Ascending aorta (tissue), 2 donors: ENCODE data around the gene ARRB1. TPM values are rescaled to one million over a fixed set of nuclear protein-coding genes. Genes with fewer than 3 reads are reported as not detected.
A peak's percentile ranks its signal among the peaks of the same experiment; 100 is the strongest.

Experiments
- DNase-seq, 2 donors: peaks; one replicate each; pipeline ENCODE4 v3.0.0-alpha.2; 2019; ENCODE audit warnings: low spot score in 2 of 2
- H3K27ac ChIP-seq, 2 donors: fragments of 200-600 bp; sonication (generic); one replicate each; pipeline ENCODE4 v1.5.1; 2016 to 2017; ENCODE audit warnings: mild to moderate bottlenecking in 1 of 2
- H3K27me3 ChIP-seq: fragments of 200-600 bp; sonication (generic); one replicate; pipeline ENCODE4 v1.5.1; 2017
- H3K36me3 ChIP-seq, 2 donors: fragments of 200-600 bp; sonication (generic); one replicate each; pipeline ENCODE4 v1.5.1; 2016
- H3K4me1 ChIP-seq, 2 donors: fragments of 200-600 bp; sonication (generic); one replicate each; pipeline ENCODE4 v1.5.1; 2016 to 2017; ENCODE audit warnings: mild to moderate bottlenecking in 1 of 2
- H3K4me3 ChIP-seq, 2 donors: fragments of 200-600 bp; sonication (generic); one replicate each; pipeline ENCODE4 v1.5.1; 2016 to 2017; ENCODE audit warnings: mild to moderate bottlenecking in 1 of 2
- H3K9me3 ChIP-seq, 2 donors: fragments of 200-600 bp; sonication (generic); one replicate each; pipeline ENCODE4 v1.5.1; 2016
- CTCF ChIP-seq, 3 experiments: fragments of 200-600 bp in 2 of 3; fragments of 450-650 bp in 1 of 3; sonication (generic) in 2 of 3; IDR thresholded peaks; one replicate each; pipeline ENCODE4 v1.5.1; 2016 to 2019; ENCODE audit warnings: antibody characterized with exemption in 3 of 3, mild to moderate bottlenecking in 1 of 3, moderate library complexity in 1 of 3
- intact Hi-C: fragments of 100-400 bp; cut with DNase I; formaldehyde crosslinking; loops from one replicate; pipeline ENCODE4 v1.15.1; 2023
- total RNA-seq: library from RNA; depleted of rRNA; stranded (reverse); fragments of >200 nt; gene quantifications from one replicate; pipeline ENCODE4 v1.1.0, GENCODE V29; 2016

Gene ARRB1
- total RNA-seq, 1 donor from 2014 or later: 78.2 TPM

- Histone ChIP-seq H3K9me3 (no peaks in the 10 kb centered on the region), H3K27ac (no peak overlapping the region), H3K4me3 (no peak overlapping the region), H3K4me1 (peaks cover 0 to 16% of the 10 kb centered on the region in 2 donors), H3K36me3 (no peaks in the 10 kb centered on the region), H3K27me3 (no peaks in the 10 kb centered on the region)
- no peak for DNase-seq
- no peak for TF ChIP-seq CTCF (IDR thresholded peaks at IDR 0.05)
- intact Hi-C loops: no loop called here
These were observed 8.2 kb downstream of the ARRB1 start for GRCh38 chr11:75342966-75343870.

- H3K27me3 ChIP-seq: no peaks in the 10 kb centered on the region
- DNase-seq: no peak
- intact Hi-C loops: no loop called here
- no peaks in the 10 kb centered on the region for H3K36me3 ChIP-seq
- H3K9me3 ChIP-seq: no peaks in the 10 kb centered on the region
- H3K27ac ChIP-seq: no peak overlapping the region
- no peak overlapping the region for H3K4me3 ChIP-seq
- H3K4me1 ChIP-seq: peaks cover 0 to 11% of the 10 kb centered on the region in 2 donors
- no peak for TF ChIP-seq CTCF (IDR thresholded peaks at IDR 0.05)
These were observed 9.1 kb downstream of the ARRB1 start for GRCh38 chr11:75342231-75342918.

- no peak for TF ChIP-seq CTCF (IDR thresholded peaks at IDR 0.05)
- Histone ChIP-seq H3K27ac (peak overlapping the region; percentile 45 to 47), H3K27me3 (no peaks in the 10 kb centered on the region), H3K4me3 (no peak overlapping the region), H3K9me3 (no peaks in the 10 kb centered on the region), H3K4me1 (peaks cover 0 to 10% of the 10 kb centered on the region in 2 donors), H3K36me3 (no peaks in the 10 kb centered on the region)
- DNase-seq: no peak
- intact Hi-C loops: no loop called here
These were observed 9.8 kb downstream of the ARRB1 start for GRCh38 chr11:75341612-75342011.

GRCh38 chr11:75339685-75340409 is 11.6 kb downstream of the ARRB1 start:
- DNase-seq: no peak
- H3K27ac ChIP-seq: peak overlapping the region; percentile 10 to 40
- intact Hi-C loops: no loop called here
- peaks cover 0 to 10% of the 10 kb centered on the region in 2 donors for H3K4me1 ChIP-seq
- no peaks in the 10 kb centered on the region for H3K36me3 ChIP-seq
- H3K9me3 ChIP-seq: no peaks in the 10 kb centered on the region
- no peak for TF ChIP-seq CTCF (IDR thresholded peaks at IDR 0.05)
- H3K4me3 ChIP-seq: no peak overlapping the region
- H3K27me3 ChIP-seq: no peaks in the 10 kb centered on the region

GRCh38 chr11:75338516-75339208 is 12.8 kb downstream of the ARRB1 start:
- H3K36me3 ChIP-seq: no peaks in the 10 kb centered on the region
- peak overlapping the region; percentile 10 to 40 for H3K27ac ChIP-seq
- intact Hi-C loops: no loop called here
- no peaks in the 10 kb centered on the region for H3K9me3 ChIP-seq
- no peak for TF ChIP-seq CTCF (IDR thresholded peaks at IDR 0.05)
- no peaks in the 10 kb centered on the region for H3K27me3 ChIP-seq
- DNase-seq: no peak
- H3K4me1 ChIP-seq: peaks cover 0 to 10% of the 10 kb centered on the region in 2 donors
- no peak overlapping the region for H3K4me3 ChIP-seq
